ENCODE measurements around the gene TANGO6. TPM values are rescaled to one million over a fixed set of nuclear protein-coding genes. Genes with fewer than 3 reads are reported as not detected.

Gene TANGO6
- total RNA-seq, 2 experiments from 2014 or later: 17.1 to 18.1 TPM

- Histone ChIP-seq H3K4me1 (ENCODE audit: insufficient read depth, low read length) (peaks cover 5% of the 10 kb centered on the region), H3K4me3 (ENCODE audit: low read length) (no peak overlapping the region), H3K27ac (ENCODE audit: low read depth in 1 of 2, low read length in 2 of 2) (no peak overlapping the region), H3K27me3 (ENCODE audit: control insufficient read depth in 1 of 2, insufficient read depth in 2 of 2, low read length in 2 of 2) (peaks cover 0 to 7% of the 10 kb centered on the region in 2 experiments), H3K9me3 (ENCODE audit: control insufficient read depth in 1 of 2, insufficient read depth in 1 of 2, low read length in 2 of 2) (no peaks in the 10 kb centered on the region), H3K36me3 (ENCODE audit: insufficient read depth, low read length) (peaks cover 55% of the 10 kb centered on the region)
- no peak overlapping the region for H3K4me3 Mint-ChIP-seq
- no peak overlapping the region for H3K27ac Mint-ChIP-seq
- no peak for TF ChIP-seq CTCF (IDR thresholded peaks at IDR 0.05)
- no peaks in the 10 kb centered on the region for H3K9me3 Mint-ChIP-seq
- ATAC-seq (ENCODE audit: poor library complexity): no peak
- ChIA-PET POLR2A (no interaction called here), CTCF (interaction anchor here (2.2 kb wide), 1 partner anchor 10 kb away, joined by 17 read pairs; no protein-coding TSS in a partner anchor)
- DNase-seq: no peak
- peaks cover 4% of the 10 kb centered on the region for H3K27me3 Mint-ChIP-seq
- H3K4me1 Mint-ChIP-seq (ENCODE audit: low read depth): no peaks in the 10 kb centered on the region
- peaks cover 86% of the 10 kb centered on the region for H3K36me3 Mint-ChIP-seq (ENCODE audit: low read depth)
- intact Hi-C loops (cut with DNase I, micrococcal nuclease): no loop called here
Observed at GRCh38 chr16:69114346-69114975, 271.1 kb downstream of the TANGO6 start.

- POLR2A ChIA-PET: no interaction called here
- Mint-ChIP-seq H3K27me3 (no peaks in the 10 kb centered on the region), H3K4me3 (no peak overlapping the region), H3K4me1 (ENCODE audit: low read depth) (no peaks in the 10 kb centered on the region), H3K9me3 (no peaks in the 10 kb centered on the region), H3K27ac (no peak overlapping the region), H3K36me3 (ENCODE audit: low read depth) (peaks cover 86% of the 10 kb centered on the region)
- H3K27me3 ChIP-seq (ENCODE audit: control insufficient read depth in 1 of 2, insufficient read depth in 2 of 2, low read length in 2 of 2): peaks cover 0 to 7% of the 10 kb centered on the region in 2 experiments
- H3K4me1 ChIP-seq (ENCODE audit: insufficient read depth, low read length): peaks cover 5% of the 10 kb centered on the region
- intact Hi-C loops (cut with DNase I, micrococcal nuclease): no loop called here
- no peak overlapping the region for H3K4me3 ChIP-seq (ENCODE audit: low read length)
- CTCF ChIA-PET: no interaction called here
- DNase-seq (no peak), ATAC-seq (ENCODE audit: poor library complexity) (no peak)
- TF ChIP-seq CTCF (IDR thresholded peaks at IDR 0.05): no peak
- H3K36me3 ChIP-seq (ENCODE audit: insufficient read depth, low read length): peaks cover 56% of the 10 kb centered on the region
- no peaks in the 10 kb centered on the region for H3K9me3 ChIP-seq (ENCODE audit: control insufficient read depth in 1 of 2, insufficient read depth in 1 of 2, low read length in 2 of 2)
- no peak overlapping the region for H3K27ac ChIP-seq (ENCODE audit: low read depth in 1 of 2, low read length in 2 of 2)
Observed at GRCh38 chr16:69114976-69115355, 271.6 kb downstream of the TANGO6 start.

- Mint-ChIP-seq H3K27ac (no peak overlapping the region), H3K36me3 (ENCODE audit: low read depth) (peaks cover 86% of the 10 kb centered on the region), H3K9me3 (no peaks in the 10 kb centered on the region), H3K4me3 (no peak overlapping the region), H3K27me3 (no peaks in the 10 kb centered on the region), H3K4me1 (ENCODE audit: low read depth) (no peaks in the 10 kb centered on the region)
- Histone ChIP-seq H3K4me3 (ENCODE audit: low read length) (no peak overlapping the region), H3K27ac (ENCODE audit: low read depth in 1 of 2, low read length in 2 of 2) (no peak overlapping the region), H3K9me3 (ENCODE audit: control insufficient read depth in 1 of 2, insufficient read depth in 1 of 2, low read length in 2 of 2) (no peaks in the 10 kb centered on the region), H3K36me3 (ENCODE audit: insufficient read depth, low read length) (peaks cover 60% of the 10 kb centered on the region), H3K4me1 (ENCODE audit: insufficient read depth, low read length) (peaks cover 5% of the 10 kb centered on the region), H3K27me3 (ENCODE audit: control insufficient read depth in 1 of 2, insufficient read depth in 2 of 2, low read length in 2 of 2) (peaks cover 0 to 6% of the 10 kb centered on the region in 2 experiments)
- DNase-seq (no peak), ATAC-seq (ENCODE audit: poor library complexity) (no peak)
- no peak for TF ChIP-seq CTCF (IDR thresholded peaks at IDR 0.05)
- POLR2A ChIA-PET: no interaction called here
- intact Hi-C loops (cut with DNase I, micrococcal nuclease): no loop called here
- CTCF ChIA-PET: no interaction called here
Observed at GRCh38 chr16:69115361-69115760, 272.0 kb downstream of the TANGO6 start.
